Neutrophil (primary cell): ENCODE data around the gene NSD2.
A peak's percentile ranks its signal among the peaks of the same experiment; 100 is the strongest.

Experiments
- H3K27ac ChIP-seq: fragments of 200-600 bp; sonication (generic); 2 replicates; pipeline ENCODE4 v1.5.1; 2016; ENCODE audit warnings: mild to moderate bottlenecking, moderate library complexity
- H3K27me3 ChIP-seq: fragments of 200-600 bp; sonication (generic); 2 replicates; pipeline ENCODE4 v1.6.0; 2016; ENCODE audit warnings: mild to moderate bottlenecking
- H3K36me3 ChIP-seq: fragments of 200-600 bp; sonication (generic); 2 replicates; pipeline ENCODE4 v1.5.1; 2017
- H3K4me1 ChIP-seq, 2 experiments: fragments of 200-600 bp in 1 of 2; sonication (generic) in 1 of 2; 1 replicate in 1 of 2; 2 replicates in 1 of 2; pipeline versions ENCODE4 v1.5.1 to v1.6.1; 2013 to 2016; ENCODE audit warnings: low read depth in 1 of 2, low read length in 1 of 2, mild to moderate bottlenecking in 1 of 2, moderate library complexity in 1 of 2; ENCODE audit not compliant: control insufficient read depth in 1 of 2, insufficient read depth in 1 of 2
- H3K4me3 ChIP-seq, 2 experiments: fragments of 200-600 bp in 1 of 2; sonication (generic) in 1 of 2; 1 replicate in 1 of 2; 2 replicates in 1 of 2; pipeline ENCODE4 v1.5.1; 2013 to 2016; ENCODE audit warnings: low read depth in 1 of 2, low read length in 1 of 2, mild to moderate bottlenecking in 1 of 2, moderate library complexity in 1 of 2
- H3K9me3 ChIP-seq: fragments of 200-600 bp; sonication (generic); 2 replicates; pipeline ENCODE4 v1.5.1; 2016
- CTCF ChIP-seq: fragments of 200-600 bp; sonication (generic); IDR thresholded peaks from 2 replicates; pipeline ENCODE4 v1.5.1; 2016; ENCODE audit warnings: antibody characterized with exemption

NSD2 gene

GRCh38 chr4:1856943-1857699 lies 14.1 kb upstream of the NSD2 start:
- peaks cover 6% of the 10 kb centered on the region for H3K27me3 ChIP-seq
- H3K4me1 ChIP-seq = peaks cover 17 to 20% of the 10 kb centered on the region in 2 experiments
- peak overlapping the region; percentile 61 to 94 for H3K4me3 ChIP-seq
- no peak for TF ChIP-seq CTCF
- no peaks in the 10 kb centered on the region for H3K36me3 ChIP-seq
- no peaks in the 10 kb centered on the region for H3K9me3 ChIP-seq
- no peak overlapping the region for H3K27ac ChIP-seq

GRCh38 chr4:1857931-1858330 lies 13.3 kb upstream of the NSD2 start:
- Histone ChIP-seq H3K36me3 (no peaks in the 10 kb centered on the region), H3K27ac (no peak overlapping the region), H3K4me3 (no peak overlapping the region), H3K27me3 (peaks cover 14% of the 10 kb centered on the region), H3K4me1 (peaks cover 21 to 28% of the 10 kb centered on the region in 2 experiments), H3K9me3 (no peaks in the 10 kb centered on the region)
- TF ChIP-seq CTCF = no peak

GRCh38 chr4:1859389-1859753 lies 11.8 kb upstream of the NSD2 start:
- no peaks in the 10 kb centered on the region for H3K9me3 ChIP-seq
- H3K4me1 ChIP-seq = peaks cover 23 to 34% of the 10 kb centered on the region in 2 experiments
- TF ChIP-seq CTCF = no peak

GRCh38 chr4:1862055-1862911 lies 8.9 kb upstream of the NSD2 start:
- peaks cover 21% of the 10 kb centered on the region for H3K27me3 ChIP-seq
- no peak for TF ChIP-seq CTCF
- no peak overlapping the region for H3K4me3 ChIP-seq
- no peaks in the 10 kb centered on the region for H3K36me3 ChIP-seq
- H3K27ac ChIP-seq = no peak overlapping the region
- peaks cover 6 to 16% of the 10 kb centered on the region in 2 experiments for H3K4me1 ChIP-seq
- H3K9me3 ChIP-seq = no peaks in the 10 kb centered on the region

More at GRCh38 chr4:1859389-1859753, 11.8 kb upstream of the NSD2 start:
- Histone ChIP-seq H3K27ac (no peak overlapping the region), H3K27me3 (peaks cover 20% of the 10 kb centered on the region), H3K36me3 (no peaks in the 10 kb centered on the region), H3K4me3 (no peak overlapping the region)

GRCh38 chr4:1862961-1863296 lies 8.3 kb upstream of the NSD2 start:
- Histone ChIP-seq H3K4me3 (no peak overlapping the region), H3K4me1 (peaks cover 6 to 16% of the 10 kb centered on the region in 2 experiments), H3K9me3 (no peaks in the 10 kb centered on the region), H3K36me3 (no peaks in the 10 kb centered on the region), H3K27me3 (peaks cover 26% of the 10 kb centered on the region), H3K27ac (no peak overlapping the region)
- no peak for TF ChIP-seq CTCF
